HEK293 (cell line): ENCODE measurements around the gene ANO6.

ENCODE experiments used
- CTCF ChIA-PET: fragments of 350-600 bp; formaldehyde crosslinking; extraction: SDS; loops from one replicate; lab custom pipeline; 2021; ENCODE audit warnings: antibody characterized with exemption; lab: Yijun Ruan, JAX
- POLR2A ChIA-PET: fragments of 300-600 bp; formaldehyde crosslinking; extraction: SDS; loops from one replicate; lab custom pipeline; 2020; ENCODE audit warnings: antibody characterized with exemption, inconsistent platforms; lab: Yijun Ruan, JAX
- H3K27ac ChIP-seq: fragments of 200-500 bp; sonication (Bioruptor generic); 2 replicates; pipeline ENCODE4 v1.5.1; 2014; ENCODE audit warnings: low read depth, low read length, control low read depth, inconsistent platforms; ENCODE audit errors: extremely low read depth
- H3K36me3 ChIP-seq, 2 experiments: fragments of 200-500 bp in 1 of 2; sonication (Bioruptor generic) in 1 of 2; 1 replicate in 1 of 2; 2 replicates in 1 of 2; pipeline ENCODE4 v1.5.1; 2014 to 2017; ENCODE audit warnings: inconsistent platforms in 2 of 2, low read length in 2 of 2; ENCODE audit not compliant: control insufficient read depth in 2 of 2, insufficient read depth in 1 of 2
- H3K4me1 ChIP-seq: fragments of 200-500 bp; sonication (Bioruptor generic); 2 replicates; pipeline ENCODE4 v1.5.1; 2014; ENCODE audit warnings: mild to moderate bottlenecking, low read length, inconsistent platforms; ENCODE audit not compliant: control insufficient read depth, insufficient read depth
- H3K4me3 ChIP-seq: 2 replicates; pipeline ENCODE4 v1.5.1; 2011; ENCODE audit warnings: low read depth, mild to moderate bottlenecking, control low read depth, low read length, moderate library complexity
- H3K9me3 ChIP-seq: fragments of 200-500 bp; sonication (Bioruptor generic); 2 replicates; pipeline ENCODE4 v1.5.1; 2014; ENCODE audit warnings: low read depth, low read length, inconsistent platforms; ENCODE audit not compliant: control insufficient read depth, insufficient read depth
- GLI4 ChIP-seq: fragments of 450-650 bp; formaldehyde crosslinking; IDR thresholded peaks from 2 replicates; pipeline ENCODE4 v1.5.1; 2016; ENCODE audit warnings: missing biosample characterization, missing genetic modification characterization
- PRDM1 ChIP-seq: fragments of 450-650 bp; formaldehyde crosslinking; IDR thresholded peaks from 2 replicates; pipeline ENCODE4; 2016; ENCODE audit warnings: missing biosample characterization, missing genetic modification characterization
- ZBTB21 ChIP-seq: fragments of 450-650 bp; formaldehyde crosslinking; IDR thresholded peaks from 2 replicates; pipeline ENCODE4 v1.5.1; 2017; ENCODE audit warnings: missing biosample characterization, missing genetic modification characterization
- ZNF19 ChIP-seq: fragments of 450-650 bp; formaldehyde crosslinking; IDR thresholded peaks from 2 replicates; pipeline ENCODE4; 2016; ENCODE audit warnings: missing biosample characterization, missing genetic modification characterization, low read depth
- ZNF404 ChIP-seq: fragments of 450-650 bp; formaldehyde crosslinking; IDR thresholded peaks from 2 replicates; pipeline ENCODE4 v1.5.1; 2017; ENCODE audit warnings: missing biosample characterization, missing genetic modification characterization
- ZNF473 ChIP-seq: fragments of 450-650 bp; formaldehyde crosslinking; IDR thresholded peaks from 2 replicates; pipeline ENCODE4 v1.5.1; 2017; ENCODE audit warnings: missing biosample characterization, missing genetic modification characterization
- ZNF843 ChIP-seq: fragments of 450-650 bp; formaldehyde crosslinking; IDR thresholded peaks from 2 replicates; pipeline ENCODE4 v1.5.1; 2016; ENCODE audit warnings: missing biosample characterization, missing genetic modification characterization
- ZXDB ChIP-seq: fragments of 450-650 bp; formaldehyde crosslinking; IDR thresholded peaks from 2 replicates; pipeline ENCODE4 v1.5.1; 2016; ENCODE audit warnings: missing biosample characterization, missing genetic modification characterization
- TF ChIP-seq, protein P1 (sequence below): fragments of 450-650 bp; formaldehyde crosslinking; IDR thresholded peaks from 2 replicates; pipeline ENCODE4 v1.5.1; 2016; ENCODE audit warnings: missing biosample characterization, missing genetic modification characterization
- TF ChIP-seq, protein P2 (sequence below): fragments of 450-650 bp; formaldehyde crosslinking; IDR thresholded peaks from 2 replicates; pipeline ENCODE4 v1.5.1; 2016; ENCODE audit warnings: missing biosample characterization, missing genetic modification characterization, low read depth
- TF ChIP-seq, protein P3 (sequence below): fragments of 450-650 bp; formaldehyde crosslinking; IDR thresholded peaks from 2 replicates; pipeline ENCODE4 v1.5.1; 2017; ENCODE audit warnings: missing biosample characterization, missing genetic modification characterization
- TF ChIP-seq, protein P4 (sequence below): fragments of 450-650 bp; IDR thresholded peaks from 2 replicates; pipeline ENCODE4 v1.5.1; 2018; ENCODE audit warnings: missing biosample characterization, mild to moderate bottlenecking, missing genetic modification characterization
- TF ChIP-seq, protein P5 (sequence below): fragments of 450-650 bp; formaldehyde crosslinking; IDR thresholded peaks from 2 replicates; pipeline ENCODE4 v1.5.1; 2016; ENCODE audit warnings: missing biosample characterization, missing genetic modification characterization, low read depth
- TF ChIP-seq, protein P6 (sequence below): fragments of 450-650 bp; formaldehyde crosslinking; IDR thresholded peaks from 2 replicates; pipeline ENCODE4 v1.5.1; 2017; ENCODE audit warnings: missing biosample characterization, missing genetic modification characterization
- TF ChIP-seq, protein P7 (sequence below): fragments of 450-650 bp; formaldehyde crosslinking; optimal IDR thresholded peaks from 2 replicates; pipeline ENCODE3; 2016; ENCODE audit warnings: missing biosample characterization, mild to moderate bottlenecking, missing genetic modification characterization
- TF ChIP-seq, protein P8 (sequence below): fragments of 450-650 bp; formaldehyde crosslinking; IDR thresholded peaks from 2 replicates; pipeline ENCODE4 v1.5.1; 2016; ENCODE audit warnings: missing biosample characterization, missing genetic modification characterization, borderline replicate concordance

ANO6 gene

DNA sequence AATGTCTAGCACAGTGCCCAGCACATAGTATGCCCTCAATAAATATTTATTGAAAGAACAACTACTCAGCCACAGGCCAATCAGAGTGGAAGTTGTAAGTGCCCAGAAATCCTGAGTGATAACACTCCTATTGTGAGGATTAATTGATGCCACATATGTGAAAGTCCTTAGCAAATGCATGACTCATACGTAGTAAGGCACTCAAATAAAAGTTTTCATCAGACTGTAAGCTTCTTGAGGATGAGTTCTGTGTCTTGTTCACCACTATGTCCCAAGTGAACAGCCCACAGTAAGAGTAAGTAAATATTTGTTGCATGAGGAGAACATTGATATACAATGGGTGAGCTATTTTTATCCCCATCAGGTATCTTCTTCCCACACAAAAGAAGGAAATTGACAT lies 24.7 kb upstream of the ANO6 start:
- H3K4me3 ChIP-seq = no peak overlapping the region
- no peaks in the 10 kb centered on the region for H3K9me3 ChIP-seq
- POLR2A ChIA-PET = no interaction called here
- no peaks in the 10 kb centered on the region for H3K36me3 ChIP-seq
- CTCF ChIA-PET = interaction anchor here (0.7 to 1.0 kb wide), 5 partner anchors 142 to 615 kb away, joined by 3 read pairs; no protein-coding TSS in a partner anchor
- H3K27ac ChIP-seq = no peak overlapping the region
- H3K4me1 ChIP-seq = peaks cover 11% of the 10 kb centered on the region
- TF ChIP-seq, protein P1, sequence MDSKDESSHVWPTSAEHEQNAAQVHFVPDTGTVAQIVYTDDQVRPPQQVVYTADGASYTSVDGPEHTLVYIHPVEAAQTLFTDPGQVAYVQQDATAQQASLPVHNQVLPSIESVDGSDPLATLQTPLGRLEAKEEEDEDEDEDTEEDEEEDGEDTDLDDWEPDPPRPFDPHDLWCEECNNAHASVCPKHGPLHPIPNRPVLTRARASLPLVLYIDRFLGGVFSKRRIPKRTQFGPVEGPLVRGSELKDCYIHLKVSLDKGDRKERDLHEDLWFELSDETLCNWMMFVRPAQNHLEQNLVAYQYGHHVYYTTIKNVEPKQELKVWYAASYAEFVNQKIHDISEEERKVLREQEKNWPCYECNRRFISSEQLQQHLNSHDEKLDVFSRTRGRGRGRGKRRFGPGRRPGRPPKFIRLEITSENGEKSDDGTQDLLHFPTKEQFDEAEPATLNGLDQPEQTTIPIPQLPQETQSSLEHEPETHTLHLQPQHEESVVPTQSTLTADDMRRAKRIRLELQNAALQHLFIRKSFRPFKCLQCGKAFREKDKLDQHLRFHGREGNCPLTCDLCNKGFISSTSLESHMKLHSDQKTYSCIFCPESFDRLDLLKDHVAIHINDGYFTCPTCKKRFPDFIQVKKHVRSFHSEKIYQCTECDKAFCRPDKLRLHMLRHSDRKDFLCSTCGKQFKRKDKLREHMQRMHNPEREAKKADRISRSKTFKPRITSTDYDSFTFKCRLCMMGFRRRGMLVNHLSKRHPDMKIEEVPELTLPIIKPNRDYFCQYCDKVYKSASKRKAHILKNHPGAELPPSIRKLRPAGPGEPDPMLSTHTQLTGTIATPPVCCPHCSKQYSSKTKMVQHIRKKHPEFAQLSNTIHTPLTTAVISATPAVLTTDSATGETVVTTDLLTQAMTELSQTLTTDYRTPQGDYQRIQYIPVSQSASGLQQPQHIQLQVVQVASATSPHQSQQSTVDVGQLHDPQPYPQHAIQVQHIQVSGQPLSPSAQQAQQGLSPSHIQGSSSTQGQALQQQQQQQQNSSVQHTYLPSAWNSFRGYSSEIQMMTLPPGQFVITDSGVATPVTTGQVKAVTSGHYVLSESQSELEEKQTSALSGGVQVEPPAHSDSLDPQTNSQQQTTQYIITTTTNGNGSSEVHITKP (tag by site-specific recombination) = no peak
- 0 out of 2 replicates have a peak, but pooled peaks have one; percentile 23 for TF ChIP-seq PRDM1 (tag by site-specific recombination)

DNA sequence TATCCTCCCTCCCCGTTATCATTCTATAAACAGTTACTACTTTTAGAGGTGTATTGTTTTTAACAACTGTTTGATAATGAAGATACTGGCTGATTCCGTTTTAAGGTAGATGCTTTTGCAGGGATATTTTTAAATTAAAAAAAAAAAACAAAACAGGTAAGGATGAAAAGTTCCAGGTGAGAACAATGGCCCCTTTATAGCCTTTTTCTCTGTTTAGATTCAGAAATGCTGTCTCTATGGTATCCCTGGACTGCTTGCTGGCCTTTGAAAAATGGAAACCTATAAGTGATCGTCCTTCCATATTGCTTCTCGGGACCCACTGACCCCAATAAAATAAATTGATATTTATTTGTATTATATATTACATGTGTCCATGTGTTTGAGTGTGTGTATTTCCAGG lies 23.2 kb upstream of the ANO6 start:
- Histone ChIP-seq H3K4me3 (no peak overlapping the region), H3K27ac (no peak overlapping the region), H3K9me3 (no peaks in the 10 kb centered on the region), H3K36me3 (no peaks in the 10 kb centered on the region), H3K4me1 (peaks cover 11% of the 10 kb centered on the region)
- ChIA-PET CTCF (no interaction called here), POLR2A (no interaction called here)
- TF ChIP-seq, protein P2, sequence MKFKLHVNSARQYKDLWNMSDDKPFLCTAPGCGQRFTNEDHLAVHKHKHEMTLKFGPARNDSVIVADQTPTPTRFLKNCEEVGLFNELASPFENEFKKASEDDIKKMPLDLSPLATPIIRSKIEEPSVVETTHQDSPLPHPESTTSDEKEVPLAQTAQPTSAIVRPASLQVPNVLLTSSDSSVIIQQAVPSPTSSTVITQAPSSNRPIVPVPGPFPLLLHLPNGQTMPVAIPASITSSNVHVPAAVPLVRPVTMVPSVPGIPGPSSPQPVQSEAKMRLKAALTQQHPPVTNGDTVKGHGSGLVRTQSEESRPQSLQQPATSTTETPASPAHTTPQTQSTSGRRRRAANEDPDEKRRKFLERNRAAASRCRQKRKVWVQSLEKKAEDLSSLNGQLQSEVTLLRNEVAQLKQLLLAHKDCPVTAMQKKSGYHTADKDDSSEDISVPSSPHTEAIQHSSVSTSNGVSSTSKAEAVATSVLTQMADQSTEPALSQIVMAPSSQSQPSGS = no peak
- TF ChIP-seq, protein P3, sequence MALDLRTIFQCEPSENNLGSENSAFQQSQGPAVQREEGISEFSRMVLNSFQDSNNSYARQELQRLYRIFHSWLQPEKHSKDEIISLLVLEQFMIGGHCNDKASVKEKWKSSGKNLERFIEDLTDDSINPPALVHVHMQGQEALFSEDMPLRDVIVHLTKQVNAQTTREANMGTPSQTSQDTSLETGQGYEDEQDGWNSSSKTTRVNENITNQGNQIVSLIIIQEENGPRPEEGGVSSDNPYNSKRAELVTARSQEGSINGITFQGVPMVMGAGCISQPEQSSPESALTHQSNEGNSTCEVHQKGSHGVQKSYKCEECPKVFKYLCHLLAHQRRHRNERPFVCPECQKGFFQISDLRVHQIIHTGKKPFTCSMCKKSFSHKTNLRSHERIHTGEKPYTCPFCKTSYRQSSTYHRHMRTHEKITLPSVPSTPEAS (tag by site-specific recombination) = no peak
- TF ChIP-seq GLI4 (tag by site-specific recombination) (no peak), ZBTB21 (tag by site-specific recombination) (no peak), ZXDB (tag by site-specific recombination) (no peak), ZNF404 (no peak), ZNF473 (no peak), ZNF19 (tag by site-specific recombination) (no peak), ZNF843 (tag by site-specific recombination) (no peak)
- TF ChIP-seq, protein P4, sequence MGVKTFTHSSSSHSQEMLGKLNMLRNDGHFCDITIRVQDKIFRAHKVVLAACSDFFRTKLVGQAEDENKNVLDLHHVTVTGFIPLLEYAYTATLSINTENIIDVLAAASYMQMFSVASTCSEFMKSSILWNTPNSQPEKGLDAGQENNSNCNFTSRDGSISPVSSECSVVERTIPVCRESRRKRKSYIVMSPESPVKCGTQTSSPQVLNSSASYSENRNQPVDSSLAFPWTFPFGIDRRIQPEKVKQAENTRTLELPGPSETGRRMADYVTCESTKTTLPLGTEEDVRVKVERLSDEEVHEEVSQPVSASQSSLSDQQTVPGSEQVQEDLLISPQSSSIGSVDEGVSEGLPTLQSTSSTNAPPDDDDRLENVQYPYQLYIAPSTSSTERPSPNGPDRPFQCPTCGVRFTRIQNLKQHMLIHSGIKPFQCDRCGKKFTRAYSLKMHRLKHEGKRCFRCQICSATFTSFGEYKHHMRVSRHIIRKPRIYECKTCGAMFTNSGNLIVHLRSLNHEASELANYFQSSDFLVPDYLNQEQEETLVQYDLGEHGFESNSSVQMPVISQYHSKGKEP (tag by site-specific recombination) = no peak
- TF ChIP-seq, protein P5, sequence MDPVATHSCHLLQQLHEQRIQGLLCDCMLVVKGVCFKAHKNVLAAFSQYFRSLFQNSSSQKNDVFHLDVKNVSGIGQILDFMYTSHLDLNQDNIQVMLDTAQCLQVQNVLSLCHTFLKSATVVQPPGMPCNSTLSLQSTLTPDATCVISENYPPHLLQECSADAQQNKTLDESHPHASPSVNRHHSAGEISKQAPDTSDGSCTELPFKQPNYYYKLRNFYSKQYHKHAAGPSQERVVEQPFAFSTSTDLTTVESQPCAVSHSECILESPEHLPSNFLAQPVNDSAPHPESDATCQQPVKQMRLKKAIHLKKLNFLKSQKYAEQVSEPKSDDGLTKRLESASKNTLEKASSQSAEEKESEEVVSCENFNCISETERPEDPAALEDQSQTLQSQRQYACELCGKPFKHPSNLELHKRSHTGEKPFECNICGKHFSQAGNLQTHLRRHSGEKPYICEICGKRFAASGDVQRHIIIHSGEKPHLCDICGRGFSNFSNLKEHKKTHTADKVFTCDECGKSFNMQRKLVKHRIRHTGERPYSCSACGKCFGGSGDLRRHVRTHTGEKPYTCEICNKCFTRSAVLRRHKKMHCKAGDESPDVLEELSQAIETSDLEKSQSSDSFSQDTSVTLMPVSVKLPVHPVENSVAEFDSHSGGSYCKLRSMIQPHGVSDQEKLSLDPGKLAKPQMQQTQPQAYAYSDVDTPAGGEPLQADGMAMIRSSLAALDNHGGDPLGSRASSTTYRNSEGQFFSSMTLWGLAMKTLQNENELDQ = no peak
- TF ChIP-seq, protein P6, sequence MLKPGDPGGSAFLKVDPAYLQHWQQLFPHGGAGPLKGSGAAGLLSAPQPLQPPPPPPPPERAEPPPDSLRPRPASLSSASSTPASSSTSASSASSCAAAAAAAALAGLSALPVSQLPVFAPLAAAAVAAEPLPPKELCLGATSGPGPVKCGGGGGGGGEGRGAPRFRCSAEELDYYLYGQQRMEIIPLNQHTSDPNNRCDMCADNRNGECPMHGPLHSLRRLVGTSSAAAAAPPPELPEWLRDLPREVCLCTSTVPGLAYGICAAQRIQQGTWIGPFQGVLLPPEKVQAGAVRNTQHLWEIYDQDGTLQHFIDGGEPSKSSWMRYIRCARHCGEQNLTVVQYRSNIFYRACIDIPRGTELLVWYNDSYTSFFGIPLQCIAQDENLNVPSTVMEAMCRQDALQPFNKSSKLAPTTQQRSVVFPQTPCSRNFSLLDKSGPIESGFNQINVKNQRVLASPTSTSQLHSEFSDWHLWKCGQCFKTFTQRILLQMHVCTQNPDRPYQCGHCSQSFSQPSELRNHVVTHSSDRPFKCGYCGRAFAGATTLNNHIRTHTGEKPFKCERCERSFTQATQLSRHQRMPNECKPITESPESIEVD = no peak
- TF ChIP-seq, protein P7, sequence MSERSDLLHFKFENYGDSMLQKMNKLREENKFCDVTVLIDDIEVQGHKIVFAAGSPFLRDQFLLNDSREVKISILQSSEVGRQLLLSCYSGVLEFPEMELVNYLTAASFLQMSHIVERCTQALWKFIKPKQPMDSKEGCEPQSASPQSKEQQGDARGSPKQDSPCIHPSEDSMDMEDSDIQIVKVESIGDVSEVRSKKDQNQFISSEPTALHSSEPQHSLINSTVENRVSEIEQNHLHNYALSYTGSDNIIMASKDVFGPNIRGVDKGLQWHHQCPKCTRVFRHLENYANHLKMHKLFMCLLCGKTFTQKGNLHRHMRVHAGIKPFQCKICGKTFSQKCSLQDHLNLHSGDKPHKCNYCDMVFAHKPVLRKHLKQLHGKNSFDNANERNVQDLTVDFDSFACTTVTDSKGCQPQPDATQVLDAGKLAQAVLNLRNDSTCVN = no peak
- TF ChIP-seq, protein P8, sequence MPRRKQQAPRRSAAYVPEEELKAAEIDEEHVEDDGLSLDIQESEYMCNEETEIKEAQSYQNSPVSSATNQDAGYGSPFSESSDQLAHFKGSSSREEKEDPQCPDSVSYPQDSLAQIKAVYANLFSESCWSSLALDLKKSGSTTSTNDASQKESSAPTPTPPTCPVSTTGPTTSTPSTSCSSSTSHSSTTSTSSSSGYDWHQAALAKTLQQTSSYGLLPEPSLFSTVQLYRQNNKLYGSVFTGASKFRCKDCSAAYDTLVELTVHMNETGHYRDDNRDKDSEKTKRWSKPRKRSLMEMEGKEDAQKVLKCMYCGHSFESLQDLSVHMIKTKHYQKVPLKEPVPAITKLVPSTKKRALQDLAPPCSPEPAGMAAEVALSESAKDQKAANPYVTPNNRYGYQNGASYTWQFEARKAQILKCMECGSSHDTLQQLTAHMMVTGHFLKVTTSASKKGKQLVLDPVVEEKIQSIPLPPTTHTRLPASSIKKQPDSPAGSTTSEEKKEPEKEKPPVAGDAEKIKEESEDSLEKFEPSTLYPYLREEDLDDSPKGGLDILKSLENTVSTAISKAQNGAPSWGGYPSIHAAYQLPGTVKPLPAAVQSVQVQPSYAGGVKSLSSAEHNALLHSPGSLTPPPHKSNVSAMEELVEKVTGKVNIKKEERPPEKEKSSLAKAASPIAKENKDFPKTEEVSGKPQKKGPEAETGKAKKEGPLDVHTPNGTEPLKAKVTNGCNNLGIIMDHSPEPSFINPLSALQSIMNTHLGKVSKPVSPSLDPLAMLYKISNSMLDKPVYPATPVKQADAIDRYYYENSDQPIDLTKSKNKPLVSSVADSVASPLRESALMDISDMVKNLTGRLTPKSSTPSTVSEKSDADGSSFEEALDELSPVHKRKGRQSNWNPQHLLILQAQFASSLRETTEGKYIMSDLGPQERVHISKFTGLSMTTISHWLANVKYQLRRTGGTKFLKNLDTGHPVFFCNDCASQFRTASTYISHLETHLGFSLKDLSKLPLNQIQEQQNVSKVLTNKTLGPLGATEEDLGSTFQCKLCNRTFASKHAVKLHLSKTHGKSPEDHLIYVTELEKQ (tag by site-specific recombination) = no peak
